Natural killer cell (primary cell): ENCODE results near the gene CACNA2D2. TPM values are rescaled to one million over a fixed set of nuclear protein-coding genes. Genes with fewer than 3 reads are reported as not detected.

Source experiments
- ATAC-seq, 3 donors: fragments of 150-1000 bp in 2 of 3; fragments of 200-7000 bp in 1 of 3; cut with Tn5 transposase; 1 replicate in 1 of 3; 2 replicates in 2 of 3; pipeline ENCODE4 v1.10.0; 2021; ENCODE audit warnings: mild to moderate bottlenecking in 2 of 3, moderate library complexity in 2 of 3
- DNase-seq, 2 donors: peaks; one replicate each; pipeline versions ENCODE4 v3.0.0 to v3.0.0-alpha.2; 2013 to 2021; ENCODE audit warnings: mixed read lengths in 1 of 2
- H3K27ac ChIP-seq: one replicate; pipeline ENCODE4 v1.5.1; 2013; ENCODE audit warnings: mild to moderate bottlenecking, low read length
- H3K27me3 ChIP-seq: one replicate; pipeline ENCODE4 v1.6.1; 2013; ENCODE audit warnings: low read length; ENCODE audit not compliant: control insufficient read depth, insufficient read depth
- H3K36me3 ChIP-seq: one replicate; pipeline ENCODE4 v1.6.1; 2013; ENCODE audit warnings: low read length; ENCODE audit not compliant: control insufficient read depth, insufficient read depth
- H3K4me1 ChIP-seq: one replicate; pipeline ENCODE4 v1.6.1; 2013; ENCODE audit warnings: low read length; ENCODE audit not compliant: control insufficient read depth, insufficient read depth
- H3K4me3 ChIP-seq: one replicate; pipeline ENCODE4 v1.5.1; 2013; ENCODE audit warnings: low read length
- H3K9me3 ChIP-seq: one replicate; pipeline ENCODE4 v1.6.1; 2013; ENCODE audit warnings: low read length; ENCODE audit not compliant: control insufficient read depth, insufficient read depth
- H3K27ac Mint-ChIP-seq, 2 donors: one replicate each; pipeline ENCODE4 v1.8.0; 2022; ENCODE audit warnings: mild to moderate bottlenecking in 2 of 2, mixed read lengths in 2 of 2, moderate library complexity in 1 of 2
- H3K27me3 Mint-ChIP-seq, 2 donors: one replicate each; pipeline ENCODE4 v1.8.0; 2022; ENCODE audit warnings: low read depth in 2 of 2, mixed read lengths in 2 of 2
- H3K36me3 Mint-ChIP-seq: one replicate; pipeline ENCODE4 v1.8.0; 2022; ENCODE audit warnings: mixed read lengths
- H3K4me1 Mint-ChIP-seq, 2 donors: one replicate each; pipeline ENCODE4 v1.8.0; 2022; ENCODE audit warnings: mixed read lengths in 2 of 2
- H3K4me3 Mint-ChIP-seq: one replicate; pipeline ENCODE4 v1.8.0; 2022; ENCODE audit warnings: mild to moderate bottlenecking, moderate library complexity, mixed read lengths
- H3K9me3 Mint-ChIP-seq, 2 donors: one replicate each; pipeline ENCODE4 v1.8.0; 2022; ENCODE audit warnings: mixed read lengths in 2 of 2
- WGBS: methylation state at CpG from one replicate; pipeline ENCODE4 v1.1.7; 2013; ENCODE audit warnings: missing lambda C conversion rate; ENCODE audit not compliant: insufficient coverage; 5-methylcytosine and 5-hydroxymethylcytosine counted together
- intact Hi-C: fragments of 100-400 bp; cut with micrococcal nuclease; formaldehyde crosslinking; loops from one replicate; pipeline ENCODE4 v1.14.2; 2022
- total RNA-seq, 4 donors: library from RNA; stranded (reverse); fragments of 120-200 nt in 1 of 4; gene quantifications; one replicate each; pipeline versions ENCODE4 v1.2.3 to v1.2.4, GENCODE V29; 2013 to 2022
- TF ChIP-seq, protein P1 (sequence below): fragments of 200-600 bp; IDR thresholded peaks from one replicate; pipeline ENCODE4 v1.8.0; 2022; ENCODE audit warnings: antibody characterized with exemption

The CACNA2D2 gene
- total RNA-seq, 3 donors from 2014 or later (not counting 1 experiment from before 2014, with no cell fraction given): 36.5 to 56.4 (median 43.8) TPM

- H3K4me1 Mint-ChIP-seq: peaks cover 51 to 75% of the 10 kb centered on the region in 2 donors
- H3K27me3 Mint-ChIP-seq: no peaks in the 10 kb centered on the region
- Histone ChIP-seq H3K4me3 (no peak overlapping the region), H3K4me1 (peaks cover 70% of the 10 kb centered on the region), H3K27me3 (no peaks in the 10 kb centered on the region), H3K9me3 (no peaks in the 10 kb centered on the region), H3K27ac (no peak overlapping the region), H3K36me3 (no peaks in the 10 kb centered on the region)
- no peaks in the 10 kb centered on the region for H3K36me3 Mint-ChIP-seq
- TF ChIP-seq, protein P1, sequence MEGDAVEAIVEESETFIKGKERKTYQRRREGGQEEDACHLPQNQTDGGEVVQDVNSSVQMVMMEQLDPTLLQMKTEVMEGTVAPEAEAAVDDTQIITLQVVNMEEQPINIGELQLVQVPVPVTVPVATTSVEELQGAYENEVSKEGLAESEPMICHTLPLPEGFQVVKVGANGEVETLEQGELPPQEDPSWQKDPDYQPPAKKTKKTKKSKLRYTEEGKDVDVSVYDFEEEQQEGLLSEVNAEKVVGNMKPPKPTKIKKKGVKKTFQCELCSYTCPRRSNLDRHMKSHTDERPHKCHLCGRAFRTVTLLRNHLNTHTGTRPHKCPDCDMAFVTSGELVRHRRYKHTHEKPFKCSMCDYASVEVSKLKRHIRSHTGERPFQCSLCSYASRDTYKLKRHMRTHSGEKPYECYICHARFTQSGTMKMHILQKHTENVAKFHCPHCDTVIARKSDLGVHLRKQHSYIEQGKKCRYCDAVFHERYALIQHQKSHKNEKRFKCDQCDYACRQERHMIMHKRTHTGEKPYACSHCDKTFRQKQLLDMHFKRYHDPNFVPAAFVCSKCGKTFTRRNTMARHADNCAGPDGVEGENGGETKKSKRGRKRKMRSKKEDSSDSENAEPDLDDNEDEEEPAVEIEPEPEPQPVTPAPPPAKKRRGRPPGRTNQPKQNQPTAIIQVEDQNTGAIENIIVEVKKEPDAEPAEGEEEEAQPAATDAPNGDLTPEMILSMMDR: no peak
- DNase-seq (no peak), ATAC-seq (no peak)
- WGBS: 93% methylated on average over 7 of the region's 7 CpGs
- peak overlapping the region in 1 of 2 donors; percentile 98 for H3K27ac Mint-ChIP-seq
- no peaks in the 10 kb centered on the region for H3K9me3 Mint-ChIP-seq
- intact Hi-C loops: no loop called here
- H3K4me3 Mint-ChIP-seq: no peak overlapping the region
These were observed 57.5 kb downstream of the CACNA2D2 start for GRCh38 chr3:50445919-50446318.

DNA sequence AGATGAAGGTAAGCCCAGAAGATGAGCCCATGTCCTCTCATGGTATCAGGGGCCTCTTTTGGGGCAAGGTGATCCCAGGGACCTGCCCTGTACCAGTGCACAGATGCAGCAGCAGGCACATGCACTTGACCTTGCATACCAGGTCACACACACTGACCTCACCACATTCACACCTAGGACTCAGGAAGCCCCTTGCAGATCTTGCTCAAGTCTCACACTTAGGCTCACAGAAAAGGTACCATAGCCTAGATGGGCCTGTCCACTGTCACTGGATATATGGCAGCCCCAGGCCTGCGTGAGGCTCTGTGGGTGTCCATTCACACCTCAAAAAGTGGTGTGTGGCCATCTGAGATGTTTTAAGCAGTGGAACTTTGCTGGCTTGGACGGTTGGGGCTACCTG is 58.7 kb downstream of the CACNA2D2 start:
- no peaks in the 10 kb centered on the region for H3K27me3 Mint-ChIP-seq
- H3K27ac Mint-ChIP-seq: peak overlapping the region in 1 of 2 donors; percentile 41
- intact Hi-C loops: no loop called here
- H3K27me3 ChIP-seq: no peaks in the 10 kb centered on the region
- TF ChIP-seq, protein P1: no peak
- no peaks in the 10 kb centered on the region for H3K9me3 ChIP-seq
- H3K27ac ChIP-seq: no peak overlapping the region
- H3K4me1 Mint-ChIP-seq: peaks cover 41 to 73% of the 10 kb centered on the region in 2 donors
- no peaks in the 10 kb centered on the region for H3K36me3 ChIP-seq
- no peak overlapping the region for H3K4me3 Mint-ChIP-seq
- ATAC-seq (peak; percentile 27 to 79 (median 71)), DNase-seq (no peak)
- 51% methylated on average over 2 of the region's 2 CpGs for WGBS
- no peaks in the 10 kb centered on the region for H3K36me3 Mint-ChIP-seq
- no peak overlapping the region for H3K4me3 ChIP-seq
- H3K9me3 Mint-ChIP-seq: no peaks in the 10 kb centered on the region
- H3K4me1 ChIP-seq: peaks cover 59% of the 10 kb centered on the region

GRCh38 chr3:50444213-50444612 is 59.2 kb downstream of the CACNA2D2 start:
- H3K9me3 ChIP-seq: no peaks in the 10 kb centered on the region
- H3K4me1 Mint-ChIP-seq: peaks cover 41 to 67% of the 10 kb centered on the region in 2 donors
- no peaks in the 10 kb centered on the region for H3K9me3 Mint-ChIP-seq
- H3K27ac ChIP-seq: no peak overlapping the region
- intact Hi-C loops: no loop called here
- 84% methylated on average over 5 of the region's 5 CpGs for WGBS
- no peak overlapping the region for H3K4me3 ChIP-seq
- H3K27me3 ChIP-seq: no peaks in the 10 kb centered on the region
- no peaks in the 10 kb centered on the region for H3K36me3 Mint-ChIP-seq
- H3K27me3 Mint-ChIP-seq: no peaks in the 10 kb centered on the region
- H3K27ac Mint-ChIP-seq: peak overlapping the region in 1 of 2 donors; percentile 19
- peak overlapping the region; percentile 43 for H3K4me3 Mint-ChIP-seq
- no peaks in the 10 kb centered on the region for H3K36me3 ChIP-seq
- ATAC-seq (no peak), DNase-seq (no peak)
- peaks cover 53% of the 10 kb centered on the region for H3K4me1 ChIP-seq
- TF ChIP-seq, protein P1: no peak

GRCh38 chr3:50442945-50443579 is 60.4 kb downstream of the CACNA2D2 start:
- no peak for ATAC-seq
- Mint-ChIP-seq H3K4me1 (peaks cover 37 to 56% of the 10 kb centered on the region in 2 donors), H3K9me3 (no peaks in the 10 kb centered on the region), H3K36me3 (no peaks in the 10 kb centered on the region), H3K27ac (no peak overlapping the region), H3K4me3 (no peak overlapping the region), H3K27me3 (no peaks in the 10 kb centered on the region)
- H3K27me3 ChIP-seq: no peaks in the 10 kb centered on the region
- H3K36me3 ChIP-seq: no peaks in the 10 kb centered on the region
- no peak overlapping the region for H3K4me3 ChIP-seq
- H3K9me3 ChIP-seq: no peaks in the 10 kb centered on the region
- TF ChIP-seq, protein P1: no peak
- H3K4me1 ChIP-seq: peaks cover 42% of the 10 kb centered on the region
- intact Hi-C loops: no loop called here
- DNase-seq: no peak
- WGBS: 95% methylated on average over 21 of the region's 21 CpGs
- no peak overlapping the region for H3K27ac ChIP-seq
